Fibroblast of lung (primary cell): ENCODE data around the gene CDHR2. TPM values are rescaled to one million over a fixed set of nuclear protein-coding genes. Genes with fewer than 3 reads are reported as not detected.

Experiments
- DNase-seq, 2 donors: peaks; one replicate each; pipeline versions ENCODE4 v3.0.0 to v3.0.0-alpha.2; 2010; ENCODE audit warnings: low read depth in 2 of 2
- H2AFZ ChIP-seq: 2 replicates; pipeline ENCODE4 v1.5.1; 2012; ENCODE audit warnings: low read length, control low read depth, inconsistent platforms
- H3K27ac ChIP-seq: 2 replicates; pipeline ENCODE4 v1.5.1; 2011; ENCODE audit warnings: low read length, control low read depth; ENCODE audit not compliant: insufficient read depth
- H3K27me3 ChIP-seq: 2 replicates; pipeline ENCODE4 v1.5.1; 2011; ENCODE audit warnings: mild to moderate bottlenecking, low read length; ENCODE audit not compliant: control insufficient read depth, insufficient read depth
- H3K36me3 ChIP-seq: 2 replicates; pipeline ENCODE4 v1.5.1; 2011; ENCODE audit warnings: low read length; ENCODE audit not compliant: control insufficient read depth, insufficient read depth
- H3K4me1 ChIP-seq: 2 replicates; pipeline ENCODE4 v1.5.1; 2011; ENCODE audit warnings: low read length; ENCODE audit not compliant: control insufficient read depth, insufficient read depth; ENCODE audit errors: extremely low read depth
- H3K4me2 ChIP-seq: 2 replicates; pipeline ENCODE4 v1.5.1; 2011; ENCODE audit warnings: low read length, control low read depth; ENCODE audit not compliant: insufficient read depth; ENCODE audit errors: extremely low read depth
- H3K4me3 ChIP-seq, 4 experiments: fragments of 200-600 bp in 1 of 4; sonication (generic) in 1 of 4; replicated peaks in 1 of 4; 2 replicates each; pipeline ENCODE4 v1.5.1; 2011 to 2016; ENCODE audit warnings: low read length in 4 of 4, low read depth in 3 of 4, mild to moderate bottlenecking in 3 of 4, control low read depth in 2 of 4, inconsistent platforms in 1 of 4, mixed read lengths in 1 of 4; ENCODE audit not compliant: insufficient read depth in 1 of 4; ENCODE audit errors: control extremely low read depth in 1 of 4
- H3K79me2 ChIP-seq: 2 replicates; pipeline ENCODE4 v1.5.1; 2012; ENCODE audit warnings: mild to moderate bottlenecking, low read length, inconsistent platforms; ENCODE audit not compliant: control insufficient read depth, insufficient read depth
- H3K9ac ChIP-seq: 2 replicates; pipeline ENCODE4 v1.5.1; 2011; ENCODE audit warnings: mild to moderate bottlenecking, low read length, control low read depth; ENCODE audit not compliant: insufficient read depth
- H3K9me3 ChIP-seq: 2 replicates; pipeline ENCODE4 v1.5.1; 2012; ENCODE audit warnings: low read depth, low read length; ENCODE audit not compliant: control insufficient read depth, insufficient read depth
- H4K20me1 ChIP-seq: 2 replicates; pipeline ENCODE4 v1.5.1; 2011; ENCODE audit warnings: low read length; ENCODE audit not compliant: control insufficient read depth, insufficient read depth; ENCODE audit errors: extremely low read depth
- CTCF ChIP-seq, 2 donors: IDR thresholded peaks in 1 of 2; conservative IDR thresholded peaks in 1 of 2; 1 replicate in 1 of 2; 2 replicates in 1 of 2; pipeline ENCODE4 v1.5.1; 2011 to 2012; ENCODE audit warnings: low read length in 2 of 2, control low read depth in 1 of 2, inconsistent platforms in 1 of 2, low read depth in 1 of 2, mild to moderate bottlenecking in 1 of 2
- EZH2 ChIP-seq: IDR thresholded peaks from 2 replicates; pipeline ENCODE4 v1.5.1; 2012; ENCODE audit warnings: low read length, control low read depth, mild to moderate bottlenecking; ENCODE audit errors: missing control alignments
- polyA plus RNA-seq, 2 donors: library from polyadenylated mRNA; depleted of rRNA in 1 of 2; stranded (reverse) in 1 of 2; unstranded in 1 of 2; fragments of >200 nt; gene quantifications; 2 replicates each; pipeline ENCODE4 v1.2.1, GENCODE V29; 2011 to 2012; ENCODE audit warnings: missing spikeins in 1 of 2
- total RNA-seq: library from RNA; depleted of rRNA; stranded (reverse); fragments of >200 nt; gene quantifications from 2 replicates; pipeline ENCODE4 v1.2.1, GENCODE V29; 2014

Gene CDHR2
- total and polyA plus RNA-seq, 2 donors (not counting 1 experiment from before 2014, with no cell fraction given) = under 0.01 TPM; not detected in 1

GRCh38 chr5:176612855-176613254 lies 63.7 kb downstream of the CDHR2 start:
- H3K9ac ChIP-seq = no peak overlapping the region
- H3K4me3 ChIP-seq = no peak overlapping the region
- no peaks in the 10 kb centered on the region for H3K9me3 ChIP-seq
- H3K36me3 ChIP-seq = no peaks in the 10 kb centered on the region
- no peak overlapping the region for H3K27ac ChIP-seq
- no peaks in the 10 kb centered on the region for H3K27me3 ChIP-seq
- DNase-seq = no peak
- no peak overlapping the region for H2AFZ ChIP-seq
- H3K4me2 ChIP-seq = no peak overlapping the region
- H4K20me1 ChIP-seq = no peaks in the 10 kb centered on the region
- no peak for TF ChIP-seq EZH2
- no peak for TF ChIP-seq CTCF (conservative IDR thresholded peaks at IDR 0.05 in 1 of 2, IDR thresholded peaks at IDR 0.05 in 1 of 2; ENCODE audit: low read depth in 1 of 2, low read length in 2 of 2)
- H3K79me2 ChIP-seq = no peaks in the 10 kb centered on the region
- H3K4me1 ChIP-seq = peaks cover 30% of the 10 kb centered on the region

- DNase-seq = peak; percentile 76 to 82
- H3K79me2 ChIP-seq = no peaks in the 10 kb centered on the region
- H3K36me3 ChIP-seq = no peaks in the 10 kb centered on the region
- no peak overlapping the region for H3K9ac ChIP-seq
- TF ChIP-seq EZH2 (no peak), CTCF (conservative IDR thresholded peaks at IDR 0.05 in 1 of 2, IDR thresholded peaks at IDR 0.05 in 1 of 2; ENCODE audit: low read depth in 1 of 2, low read length in 2 of 2) (no peak)
- peaks cover 4% of the 10 kb centered on the region for H3K27me3 ChIP-seq
- H3K27ac ChIP-seq = peak overlapping the region; percentile 29
- H3K4me1 ChIP-seq = peaks cover 30% of the 10 kb centered on the region
- H3K4me3 ChIP-seq = no peak overlapping the region
- H2AFZ ChIP-seq = no peak overlapping the region
- H3K4me2 ChIP-seq = peak overlapping the region; percentile 33
- H4K20me1 ChIP-seq = no peaks in the 10 kb centered on the region
- H3K9me3 ChIP-seq = no peaks in the 10 kb centered on the region
Observed at GRCh38 chr5:176614805-176615478, 65.8 kb downstream of the CDHR2 start.

- H3K9me3 ChIP-seq = no peaks in the 10 kb centered on the region
- DNase-seq = no peak
- no peak overlapping the region for H3K4me2 ChIP-seq
- H3K36me3 ChIP-seq = no peaks in the 10 kb centered on the region
- H4K20me1 ChIP-seq = no peaks in the 10 kb centered on the region
- no peak overlapping the region for H3K9ac ChIP-seq
- no peak overlapping the region for H3K27ac ChIP-seq
- peaks cover 34% of the 10 kb centered on the region for H3K4me1 ChIP-seq
- no peak overlapping the region for H3K4me3 ChIP-seq
- peaks cover 13% of the 10 kb centered on the region for H3K27me3 ChIP-seq
- no peak for TF ChIP-seq EZH2
- TF ChIP-seq CTCF (conservative IDR thresholded peaks at IDR 0.05 in 1 of 2, IDR thresholded peaks at IDR 0.05 in 1 of 2; ENCODE audit: low read depth in 1 of 2, low read length in 2 of 2) = no peak
- H3K79me2 ChIP-seq = no peaks in the 10 kb centered on the region
- no peak overlapping the region for H2AFZ ChIP-seq
Observed at GRCh38 chr5:176616511-176616910, 67.4 kb downstream of the CDHR2 start.
